Measurements from ENCODE around the gene CLCN4. TPM values are rescaled to one million over a fixed set of nuclear protein-coding genes. Genes with fewer than 3 reads are reported as not detected.

CLCN4 gene
- total and polyA plus RNA-seq, 9 donors = 0.36 to 4.2 (median 3.0) TPM

DNA sequence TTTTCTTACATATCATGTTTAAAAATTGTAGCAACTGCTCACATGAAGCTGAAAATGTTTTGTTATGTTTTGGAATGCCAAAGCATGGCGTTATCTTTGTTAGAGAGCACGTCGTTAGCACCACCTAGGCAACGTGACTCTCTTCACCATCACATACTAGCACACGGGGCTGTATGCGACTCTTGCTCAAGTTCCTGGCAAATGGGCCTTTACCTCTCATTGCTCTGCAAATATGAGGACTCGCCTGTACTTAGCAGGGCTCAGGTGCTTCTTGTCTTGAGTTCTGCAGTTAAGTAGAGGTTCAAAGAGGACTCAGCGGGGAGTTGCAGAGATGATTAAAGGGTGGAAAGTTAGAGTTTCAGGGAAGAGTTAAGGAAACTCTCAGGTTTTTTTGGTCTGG, 59.4 kb downstream of the CLCN4 start:
- Histone ChIP-seq H3K27me3 (no peaks in the 10 kb centered on the region), H3K4me1 (ENCODE audit: insufficient read depth) (no peaks in the 10 kb centered on the region), H3K27ac (no peak overlapping the region), H3K4me3 (no peak overlapping the region), H3K9me3 (no peaks in the 10 kb centered on the region), H3K36me3 (no peaks in the 10 kb centered on the region)
- WGBS, 3 donors = 63 to 72% (median 65%) methylated on average over 8 of the region's 8 CpGs
- TF ChIP-seq EP300 (IDR thresholded peaks at IDR 0.05) (no peak), POLR2A (IDR thresholded peaks at IDR 0.05) (no peak)
- TF ChIP-seq, protein P1, sequence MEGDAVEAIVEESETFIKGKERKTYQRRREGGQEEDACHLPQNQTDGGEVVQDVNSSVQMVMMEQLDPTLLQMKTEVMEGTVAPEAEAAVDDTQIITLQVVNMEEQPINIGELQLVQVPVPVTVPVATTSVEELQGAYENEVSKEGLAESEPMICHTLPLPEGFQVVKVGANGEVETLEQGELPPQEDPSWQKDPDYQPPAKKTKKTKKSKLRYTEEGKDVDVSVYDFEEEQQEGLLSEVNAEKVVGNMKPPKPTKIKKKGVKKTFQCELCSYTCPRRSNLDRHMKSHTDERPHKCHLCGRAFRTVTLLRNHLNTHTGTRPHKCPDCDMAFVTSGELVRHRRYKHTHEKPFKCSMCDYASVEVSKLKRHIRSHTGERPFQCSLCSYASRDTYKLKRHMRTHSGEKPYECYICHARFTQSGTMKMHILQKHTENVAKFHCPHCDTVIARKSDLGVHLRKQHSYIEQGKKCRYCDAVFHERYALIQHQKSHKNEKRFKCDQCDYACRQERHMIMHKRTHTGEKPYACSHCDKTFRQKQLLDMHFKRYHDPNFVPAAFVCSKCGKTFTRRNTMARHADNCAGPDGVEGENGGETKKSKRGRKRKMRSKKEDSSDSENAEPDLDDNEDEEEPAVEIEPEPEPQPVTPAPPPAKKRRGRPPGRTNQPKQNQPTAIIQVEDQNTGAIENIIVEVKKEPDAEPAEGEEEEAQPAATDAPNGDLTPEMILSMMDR (IDR thresholded peaks at IDR 0.05) = no peak
- intact Hi-C loops (cut with DNase I) = no loop called here
- no peak for DNase-seq

DNA sequence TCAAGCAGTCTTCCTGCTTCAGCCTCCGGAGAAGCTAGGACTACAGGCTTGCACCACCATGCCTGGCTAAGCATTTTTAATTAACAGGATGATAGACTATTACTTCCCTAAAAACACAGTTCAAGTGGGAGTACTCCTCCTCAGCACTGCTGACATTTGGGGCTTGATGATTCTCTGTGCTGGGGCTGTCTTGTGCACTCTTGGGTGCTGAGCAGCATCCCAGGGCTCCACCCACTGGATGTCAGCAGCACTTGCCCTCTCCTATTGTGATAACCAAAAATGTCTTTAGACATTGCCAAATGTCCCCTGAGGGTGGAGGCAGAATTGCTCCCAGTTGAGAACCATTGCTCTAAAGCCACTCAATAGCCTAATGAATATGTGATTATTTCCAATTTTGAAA, 60.4 kb downstream of the CLCN4 start:
- Histone ChIP-seq H3K4me3 (no peak overlapping the region), H3K9me3 (no peaks in the 10 kb centered on the region), H3K36me3 (no peaks in the 10 kb centered on the region), H3K27me3 (no peaks in the 10 kb centered on the region), H3K27ac (no peak overlapping the region), H3K4me1 (ENCODE audit: insufficient read depth) (no peaks in the 10 kb centered on the region)
- 85 to 95% (median 91%) methylated on average over 1 of the region's 1 CpG for WGBS, 3 donors
- intact Hi-C loops (cut with DNase I) = no loop called here
- TF ChIP-seq POLR2A (IDR thresholded peaks at IDR 0.05) = no peak
- TF ChIP-seq, protein P1 (IDR thresholded peaks at IDR 0.05) = no peak
- no peak for TF ChIP-seq EP300 (IDR thresholded peaks at IDR 0.05)
- DNase-seq = no peak

DNA sequence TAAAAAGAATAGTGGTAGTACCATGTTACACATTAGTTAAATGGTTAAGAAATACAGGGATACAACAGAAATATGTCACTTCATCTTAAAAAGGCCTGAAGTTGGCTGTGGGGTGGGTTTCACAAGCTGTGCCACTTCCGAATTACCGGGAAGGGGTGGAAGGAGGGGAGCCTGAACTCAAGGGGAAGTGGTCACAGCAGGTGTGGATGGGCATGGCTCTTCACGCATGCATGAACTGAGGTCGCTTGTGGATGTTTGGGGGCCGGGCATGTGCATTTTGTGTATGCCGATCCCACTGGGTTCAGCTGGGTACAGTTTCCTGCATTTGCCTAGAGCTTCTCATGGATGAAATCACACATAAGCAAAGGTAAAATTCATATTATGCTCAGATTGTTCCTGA, 64.9 kb downstream of the CLCN4 start:
- TF ChIP-seq, protein P1 (IDR thresholded peaks at IDR 0.05) = no peak
- TF ChIP-seq EP300 (IDR thresholded peaks at IDR 0.05) (no peak), POLR2A (IDR thresholded peaks at IDR 0.05) (no peak)
- no peak overlapping the region for H3K27ac ChIP-seq
- WGBS, 3 donors = 83 to 87% (median 84%) methylated on average over 6 of the region's 6 CpGs
- H3K36me3 ChIP-seq = no peaks in the 10 kb centered on the region
- no peaks in the 10 kb centered on the region for H3K9me3 ChIP-seq
- intact Hi-C loops (cut with DNase I) = no loop called here
- no peaks in the 10 kb centered on the region for H3K27me3 ChIP-seq
- H3K4me3 ChIP-seq = no peak overlapping the region
- no peak for DNase-seq
- no peaks in the 10 kb centered on the region for H3K4me1 ChIP-seq (ENCODE audit: insufficient read depth)

DNA sequence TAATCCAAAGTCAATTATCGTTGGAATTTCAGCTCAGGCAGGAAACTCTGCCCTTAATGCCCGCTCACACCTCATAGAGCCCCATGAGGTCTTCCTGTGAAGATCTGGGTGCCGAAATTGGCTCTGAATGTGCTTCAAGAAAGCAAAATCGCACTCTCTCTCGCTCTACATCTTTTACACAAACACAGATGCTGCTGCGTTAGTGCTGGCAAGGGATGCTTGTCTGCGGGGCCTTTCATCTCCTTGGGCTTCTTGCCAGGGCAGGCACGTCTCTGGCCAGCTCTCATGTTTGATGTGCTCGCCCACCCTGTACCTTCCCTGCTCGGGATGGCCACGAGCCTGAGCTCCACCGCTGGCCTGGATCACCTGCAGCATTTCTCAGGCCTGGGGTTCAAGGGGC, 66.5 kb downstream of the CLCN4 start:
- DNase-seq = no peak
- no peaks in the 10 kb centered on the region for H3K9me3 ChIP-seq
- no peaks in the 10 kb centered on the region for H3K4me1 ChIP-seq (ENCODE audit: insufficient read depth)
- intact Hi-C loops (cut with DNase I) = no loop called here
- H3K4me3 ChIP-seq = no peak overlapping the region
- TF ChIP-seq EP300 (IDR thresholded peaks at IDR 0.05) = no peak
- no peak for TF ChIP-seq POLR2A (IDR thresholded peaks at IDR 0.05)
- TF ChIP-seq, protein P1 (IDR thresholded peaks at IDR 0.05) = no peak
- H3K27ac ChIP-seq = no peak overlapping the region
- 56 to 67% (median 64%) methylated on average over 12 of the region's 12 CpGs for WGBS, 3 donors
- H3K36me3 ChIP-seq = no peaks in the 10 kb centered on the region
- no peaks in the 10 kb centered on the region for H3K27me3 ChIP-seq

DNA sequence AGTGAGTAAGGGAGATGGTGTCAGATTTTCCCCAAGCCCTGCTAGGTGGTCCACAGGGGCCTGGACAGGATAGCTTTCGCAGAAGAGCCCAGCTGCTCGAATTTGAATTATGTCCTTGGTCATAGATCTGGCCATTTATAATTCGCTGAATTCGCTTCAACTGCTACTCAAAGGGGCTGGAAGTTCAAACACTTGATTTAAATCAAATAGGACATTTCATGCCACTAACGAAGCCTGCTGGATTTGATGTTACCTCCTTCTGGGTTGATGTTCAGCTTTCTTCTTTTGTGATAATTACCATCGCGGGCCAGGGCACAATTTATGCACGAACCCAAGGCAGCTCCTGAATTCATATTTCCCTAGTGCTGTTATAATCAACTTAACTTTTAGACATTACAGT, 67.0 kb downstream of the CLCN4 start:
- no peak overlapping the region for H3K27ac ChIP-seq
- H3K4me1 ChIP-seq (ENCODE audit: insufficient read depth) = no peaks in the 10 kb centered on the region
- H3K27me3 ChIP-seq = no peaks in the 10 kb centered on the region
- H3K9me3 ChIP-seq = no peaks in the 10 kb centered on the region
- 77 to 84% (median 80%) methylated on average over 8 of the region's 8 CpGs for WGBS, 3 donors
- TF ChIP-seq POLR2A (IDR thresholded peaks at IDR 0.05) (no peak), EP300 (IDR thresholded peaks at IDR 0.05) (no peak)
- TF ChIP-seq, protein P1 (IDR thresholded peaks at IDR 0.05) = no peak
- no peak overlapping the region for H3K4me3 ChIP-seq
- intact Hi-C loops (cut with DNase I) = no loop called here
- no peaks in the 10 kb centered on the region for H3K36me3 ChIP-seq
- no peak for DNase-seq

All from ovary (tissue), 9 donors.